Activated T-helper 1 cell treated with Interleukin-2 at 50 U/mL for 16 hours (primary cell): ENCODE data around the gene JOSD2.
"Not testable (repeated sequence)": the region's sequence is repeated elsewhere in the genome, so short reads cannot be mapped to it uniquely, and the experiment has no call there.

Experiments used
- DNase-seq: peaks from one replicate; pipeline ENCODE4 v3.0.0-alpha.2; 2020; ENCODE audit warnings: low read depth

The JOSD2 gene

GRCh38 chr19:50546527-50547221 lies 35.7 kb upstream of the JOSD2 start:
- DNase-seq: no peak

DNA sequence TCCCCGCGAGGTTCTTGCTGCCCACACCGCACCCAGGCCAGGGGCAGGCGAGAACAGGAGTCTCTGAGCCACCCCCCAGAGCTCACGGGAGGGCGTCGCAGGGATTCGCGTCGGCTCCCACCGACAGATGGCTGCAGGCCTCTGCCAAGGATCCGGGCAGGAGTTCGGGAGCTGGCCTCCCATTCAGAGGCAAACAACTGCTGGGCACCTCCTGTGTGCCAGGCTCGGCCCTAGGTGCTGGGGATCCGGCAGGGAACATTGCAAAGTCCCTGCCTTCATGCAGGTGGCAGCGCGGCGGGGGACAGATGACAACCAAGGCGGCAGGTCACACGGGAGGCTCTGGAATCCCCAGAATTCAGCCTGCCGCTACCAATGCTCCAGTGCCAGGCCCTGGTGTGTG lies 32.0 kb upstream of the JOSD2 start:
- no peak for DNase-seq

DNA sequence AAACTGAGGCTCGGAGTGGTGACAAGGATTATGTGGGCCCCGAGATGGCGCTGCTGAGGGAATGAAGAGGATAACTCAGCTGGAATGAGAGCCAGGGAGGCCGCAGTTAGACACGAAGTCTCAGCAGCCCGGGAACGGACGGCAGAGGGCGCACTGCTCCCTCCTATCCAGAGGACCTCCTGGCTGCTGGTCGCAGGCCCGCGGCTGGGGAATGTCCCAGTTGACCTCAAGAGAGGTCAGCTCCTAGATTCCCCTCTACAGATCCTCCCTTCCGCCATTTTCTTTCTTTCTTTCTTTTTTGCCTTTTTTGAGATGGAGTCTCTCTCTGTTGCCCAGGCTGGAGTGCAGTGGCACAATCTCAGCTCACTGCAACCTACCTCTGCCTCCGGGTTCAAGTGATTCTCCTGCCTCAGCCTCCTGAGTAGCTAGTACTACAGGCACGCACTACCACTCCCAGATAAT lies 26.8 kb upstream of the JOSD2 start:
- peak; percentile 24 for DNase-seq

- no peak for DNase-seq
Measured at GRCh38 chr19:50537306-50537685, 26.3 kb upstream of the JOSD2 start.

GRCh38 chr19:50536662-50537305 lies 25.8 kb upstream of the JOSD2 start:
- DNase-seq: no peak

GRCh38 chr19:50535672-50536187 lies 24.7 kb upstream of the JOSD2 start:
- no peak for DNase-seq

GRCh38 chr19:50534478-50534877 lies 23.5 kb upstream of the JOSD2 start:
- DNase-seq: no peak

- DNase-seq: no peak
Measured at GRCh38 chr19:50532952-50533351, 22.0 kb upstream of the JOSD2 start.

- no peak for DNase-seq
Measured at GRCh38 chr19:50531171-50531612, 20.2 kb upstream of the JOSD2 start.

GRCh38 chr19:50528052-50528451 lies 17.1 kb upstream of the JOSD2 start:
- DNase-seq: not testable (repeated sequence)

GRCh38 chr19:50522881-50523280 lies 11.9 kb upstream of the JOSD2 start:
- no peak for DNase-seq

DNA sequence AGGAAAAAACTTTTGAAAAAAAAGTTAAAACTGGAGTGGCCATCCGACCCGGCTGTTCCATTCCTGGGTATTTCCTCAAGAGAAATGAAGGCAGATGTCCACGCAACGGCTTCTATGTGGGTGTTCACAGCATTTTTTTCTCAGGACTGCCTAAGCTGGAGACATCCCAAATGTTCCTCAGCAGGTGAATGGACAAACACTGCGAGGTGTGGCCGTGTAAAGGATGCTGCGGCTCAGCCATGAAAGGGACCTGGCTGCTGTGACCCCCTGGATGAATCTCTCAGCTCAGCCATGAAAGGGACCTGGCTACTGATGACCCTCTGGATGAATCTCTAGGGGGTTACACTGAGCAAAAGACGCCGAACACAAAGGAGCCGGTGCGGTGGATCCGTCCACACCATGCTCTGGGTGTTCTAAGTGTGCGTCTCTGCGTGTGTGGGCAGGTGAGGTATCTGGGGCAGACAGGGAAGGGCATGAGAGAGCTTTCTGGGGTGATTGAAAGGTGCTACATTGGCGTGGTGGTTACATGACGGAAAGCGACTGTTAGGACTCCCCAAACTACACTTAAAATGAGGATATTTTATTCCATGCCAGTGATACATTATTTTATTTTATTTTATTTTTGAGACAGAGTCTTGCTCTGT lies 10.0 kb upstream of the JOSD2 start:
- no peak for DNase-seq

DNA sequence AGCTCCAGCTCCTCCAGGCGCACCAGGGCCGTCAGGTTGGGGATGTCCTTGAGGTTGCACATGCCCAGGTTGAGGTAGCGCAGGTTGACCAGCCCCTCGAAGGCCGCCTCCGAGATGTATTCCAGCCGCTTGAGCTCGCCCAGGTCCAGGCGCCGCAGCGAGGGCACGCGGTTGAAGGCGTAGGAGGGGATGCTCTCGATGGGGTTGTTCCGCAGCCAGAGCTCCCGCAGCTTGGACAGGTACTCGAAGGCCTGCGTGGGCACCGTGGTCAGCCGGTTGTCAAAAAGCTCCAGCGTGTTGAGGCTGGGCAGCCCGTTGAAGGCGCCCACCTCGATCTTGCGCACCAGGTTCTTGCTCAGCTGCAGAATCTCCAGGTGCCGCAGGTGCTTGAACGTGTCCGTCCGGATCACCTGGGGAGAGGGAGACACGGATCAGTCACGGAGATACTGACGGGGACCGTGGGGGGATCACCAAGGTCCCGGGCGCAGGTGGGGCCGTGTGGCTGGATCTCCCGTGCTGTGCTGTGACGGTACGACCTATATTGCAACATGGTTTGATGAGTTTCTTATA lies 8.1 kb upstream of the JOSD2 start:
- no peak for DNase-seq

DNA sequence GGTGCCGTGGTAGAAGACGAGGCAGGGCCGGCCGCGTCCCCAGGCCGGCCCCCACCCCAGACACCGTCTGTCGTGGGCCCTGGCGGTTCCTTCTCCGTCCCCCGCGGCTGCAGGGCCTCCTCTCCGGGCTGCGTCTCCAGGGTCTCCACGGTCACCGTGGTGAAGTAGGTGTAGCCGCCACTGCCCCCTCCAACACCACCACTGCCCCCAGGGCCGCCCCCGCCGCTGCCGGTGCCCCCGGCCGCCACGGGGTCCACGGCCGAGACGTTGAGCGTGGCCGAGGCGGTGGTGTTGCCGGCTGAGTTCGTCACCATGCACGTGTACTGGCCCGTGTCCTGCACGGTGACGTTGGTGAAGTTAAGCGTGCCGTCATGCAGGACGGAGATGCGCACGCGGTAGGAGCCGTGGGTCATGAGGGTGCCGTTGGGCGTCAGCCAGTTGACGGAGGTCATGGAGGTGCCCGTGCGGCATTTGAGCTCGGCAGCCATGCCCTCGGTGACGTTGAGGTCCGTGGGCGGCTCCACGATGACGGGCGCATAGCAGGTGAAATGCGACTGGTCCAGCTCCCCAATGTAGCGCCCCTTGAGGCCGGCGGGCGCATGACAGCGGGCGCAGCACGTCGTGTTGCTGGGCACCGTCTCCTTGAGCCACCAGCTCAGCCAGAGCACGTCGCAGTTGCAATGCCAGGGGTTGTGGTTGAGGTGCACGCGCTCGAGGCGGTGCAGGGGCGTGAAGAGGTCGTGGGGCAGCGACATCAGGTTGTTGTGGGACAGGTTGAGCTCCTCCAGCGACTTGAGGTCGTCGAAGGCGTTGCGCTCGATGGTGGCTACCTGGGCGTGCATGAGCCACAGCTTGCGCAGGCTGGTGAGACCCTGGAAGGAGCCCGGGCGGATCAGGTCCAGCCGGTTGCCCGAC lies 7.4 kb upstream of the JOSD2 start:
- DNase-seq: no peak

GRCh38 chr19:50517704-50518075 lies 6.7 kb upstream of the JOSD2 start:
- DNase-seq: no peak

DNA sequence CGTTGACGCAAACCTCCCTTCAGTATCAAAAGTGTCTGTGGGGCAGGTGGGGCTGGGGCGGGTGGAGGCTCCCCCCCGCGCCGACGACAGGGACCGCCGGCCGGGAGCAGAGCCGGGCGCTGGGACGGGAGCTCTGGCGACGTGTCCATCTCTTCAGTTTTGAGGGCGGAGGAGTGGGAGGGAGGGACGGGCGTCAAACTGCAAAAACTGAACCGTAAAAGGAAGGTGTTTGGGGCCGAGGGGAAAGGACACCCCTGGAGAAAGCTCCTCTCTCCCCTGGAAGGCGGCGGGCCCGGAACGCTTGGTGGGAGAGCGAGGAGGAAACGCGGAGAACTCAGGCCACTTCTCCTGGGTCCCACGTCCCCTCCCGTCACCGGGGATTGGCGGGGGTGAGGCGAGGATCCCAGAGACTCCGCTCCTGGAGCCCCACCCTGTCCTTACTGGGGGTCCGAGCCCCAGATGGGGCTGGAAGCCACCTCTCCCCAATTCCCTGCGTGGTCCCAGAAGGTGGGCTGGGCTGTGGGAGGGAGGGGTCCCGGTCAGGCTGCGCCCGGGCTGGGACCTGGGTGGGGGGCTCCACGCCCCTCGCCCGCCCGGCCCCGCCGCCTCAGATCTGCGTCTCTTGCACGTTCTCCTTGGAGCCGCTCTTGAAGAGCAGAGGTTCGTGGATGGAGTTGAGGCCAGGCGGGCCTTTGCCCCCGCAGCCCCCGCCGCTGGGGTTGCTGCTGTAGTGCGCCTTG lies 6.1 kb upstream of the JOSD2 start:
- no peak for DNase-seq

- no peak for DNase-seq
Measured at GRCh38 chr19:50516456-50516855, 5.5 kb upstream of the JOSD2 start.

DNA sequence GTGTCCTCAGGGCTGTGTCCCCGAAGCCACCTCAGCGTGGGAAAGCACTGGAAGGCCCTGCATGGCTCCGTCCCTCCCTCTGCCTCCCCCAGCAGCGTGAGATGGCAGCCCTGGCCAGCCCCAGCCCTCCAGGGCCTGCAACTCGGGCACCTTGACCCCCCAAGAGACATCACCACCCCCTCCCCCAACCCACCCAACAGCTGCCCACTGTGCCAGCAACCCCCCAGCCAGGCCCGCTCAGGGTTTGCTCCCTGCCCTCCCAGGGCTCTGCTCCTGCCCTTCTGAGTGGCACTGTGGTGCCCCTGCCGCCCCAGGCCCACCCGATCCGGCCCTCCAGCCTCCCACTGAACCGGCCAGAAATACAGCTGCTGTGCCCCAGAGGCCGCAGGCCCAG lies 4.2 kb upstream of the JOSD2 start:
- no peak for DNase-seq

DNA sequence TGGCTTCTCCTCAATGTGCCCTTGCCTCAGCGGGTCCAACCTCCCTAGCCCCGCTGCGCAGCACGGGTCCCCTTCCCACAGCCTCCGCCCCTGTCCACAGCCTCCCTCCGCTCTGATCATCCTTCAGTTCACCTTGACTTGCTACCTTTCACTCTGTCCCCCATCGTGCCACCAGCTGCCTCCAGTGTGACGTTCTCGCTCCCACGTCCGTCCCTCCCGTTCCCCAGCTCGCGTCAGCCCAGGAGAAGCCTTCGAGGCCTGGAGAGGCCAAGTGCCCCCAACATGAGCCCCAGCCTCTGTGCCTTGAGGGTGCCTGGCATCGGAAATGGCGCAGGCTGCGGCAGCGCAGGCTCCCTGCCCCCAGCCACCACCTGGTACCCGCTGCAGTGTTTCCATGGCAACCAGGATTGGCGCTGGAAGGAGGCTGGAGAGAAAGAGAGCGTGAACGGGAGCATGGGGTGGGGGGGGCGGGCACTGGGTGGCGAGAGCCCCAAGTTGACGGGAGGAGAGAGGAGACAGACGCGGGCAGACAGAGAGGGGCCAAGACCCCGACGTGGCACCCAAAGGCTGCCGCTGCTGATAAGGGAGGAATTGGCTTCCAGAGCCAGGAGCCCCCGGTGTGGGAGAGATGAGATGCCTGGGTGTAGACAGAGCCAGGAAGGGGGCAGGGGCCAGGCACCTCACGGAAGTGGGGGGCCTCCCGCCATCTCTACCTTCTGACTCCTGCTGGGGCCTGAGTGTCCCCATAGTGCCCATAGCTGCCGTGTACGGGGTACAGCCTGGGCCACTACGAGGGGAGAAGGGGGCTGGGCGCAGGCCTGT lies 3.6 kb upstream of the JOSD2 start:
- no peak for DNase-seq

GRCh38 chr19:50513746-50514345 lies 2.9 kb upstream of the JOSD2 start, which contains the start of gene ASPDH:
Gene ASPDH (minus strand): TSS chr19:50513913. CDS start chr19:50513823, 90 bp downstream.
- DNase-seq: no peak
